ENCODE data around the gene AQP3.

DNA sequence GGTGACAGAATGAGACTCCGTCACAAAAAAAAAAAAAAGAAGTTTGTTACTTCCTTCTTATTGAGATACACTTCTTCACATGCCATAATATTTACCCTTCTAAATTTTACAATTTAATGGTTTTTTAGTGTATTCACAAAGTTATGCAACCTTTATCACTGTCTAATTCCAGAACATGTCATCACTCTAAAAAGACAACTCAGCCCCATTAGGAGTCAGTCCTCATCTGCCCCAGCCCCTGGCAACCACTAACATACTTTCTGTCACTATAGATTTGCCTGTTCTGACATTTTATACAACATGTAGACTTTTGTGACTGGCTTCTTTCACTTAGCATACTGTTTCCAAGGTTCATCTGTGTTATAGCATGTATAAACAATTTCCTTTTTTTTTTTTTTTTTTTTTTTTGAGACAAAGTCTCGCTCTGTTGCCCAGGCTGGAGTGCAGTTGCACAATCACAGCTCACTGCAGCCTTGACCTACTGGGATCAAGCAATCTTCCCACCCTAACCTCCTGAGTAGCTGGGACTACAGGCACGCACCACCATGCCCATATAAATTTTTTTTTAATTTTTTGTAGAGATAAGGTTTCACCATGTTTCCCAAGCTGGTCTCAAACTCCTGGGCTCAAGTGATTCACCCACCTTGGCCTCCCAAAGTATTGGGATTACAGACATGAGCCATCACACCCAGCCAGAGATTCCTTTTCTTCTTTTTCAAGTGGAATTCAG lies 18.0 kb downstream of the AQP3 start:
- TF ChIP-seq, protein P1, sequence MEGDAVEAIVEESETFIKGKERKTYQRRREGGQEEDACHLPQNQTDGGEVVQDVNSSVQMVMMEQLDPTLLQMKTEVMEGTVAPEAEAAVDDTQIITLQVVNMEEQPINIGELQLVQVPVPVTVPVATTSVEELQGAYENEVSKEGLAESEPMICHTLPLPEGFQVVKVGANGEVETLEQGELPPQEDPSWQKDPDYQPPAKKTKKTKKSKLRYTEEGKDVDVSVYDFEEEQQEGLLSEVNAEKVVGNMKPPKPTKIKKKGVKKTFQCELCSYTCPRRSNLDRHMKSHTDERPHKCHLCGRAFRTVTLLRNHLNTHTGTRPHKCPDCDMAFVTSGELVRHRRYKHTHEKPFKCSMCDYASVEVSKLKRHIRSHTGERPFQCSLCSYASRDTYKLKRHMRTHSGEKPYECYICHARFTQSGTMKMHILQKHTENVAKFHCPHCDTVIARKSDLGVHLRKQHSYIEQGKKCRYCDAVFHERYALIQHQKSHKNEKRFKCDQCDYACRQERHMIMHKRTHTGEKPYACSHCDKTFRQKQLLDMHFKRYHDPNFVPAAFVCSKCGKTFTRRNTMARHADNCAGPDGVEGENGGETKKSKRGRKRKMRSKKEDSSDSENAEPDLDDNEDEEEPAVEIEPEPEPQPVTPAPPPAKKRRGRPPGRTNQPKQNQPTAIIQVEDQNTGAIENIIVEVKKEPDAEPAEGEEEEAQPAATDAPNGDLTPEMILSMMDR (IDR thresholded peaks at IDR 0.05; ENCODE audit: low read depth, low read length, poor library complexity, severe bottlenecking), result no peak
- TF ChIP-seq EZH2phosphoT487 (IDR thresholded peaks at IDR 0.05; ENCODE audit: borderline replicate concordance, low read length), result no peak

Measured in DOHH2 (cell line).